Activated CD4-positive, alpha-beta memory T cell treated with anti-CD3 and anti-CD28 coated beads for 36 hours (primary cell): ENCODE data around the gene SCN11A. TPM values are rescaled to one million over a fixed set of nuclear protein-coding genes. Genes with fewer than 3 reads are reported as not detected.

Experiments used
- CTCF ChIA-PET: fragments of 350-600 bp; sonication (Branson Sonifier 250); formaldehyde crosslinking; loops from one replicate; lab custom pipeline; 2021; ENCODE audit warnings: antibody characterized with exemption, inconsistent platforms; lab: Charles Lee
- POLR2A ChIA-PET: fragments of 350-600 bp; sonication (Branson Sonifier 250); formaldehyde crosslinking; loops from one replicate; lab custom pipeline; 2021; ENCODE audit warnings: antibody characterized with exemption; lab: Charles Lee
- DNase-seq: peaks from one replicate; pipeline ENCODE4 v3.0.0-alpha.2; 2020
- H3K27ac Mint-ChIP-seq: one replicate; pipeline ENCODE4 v1.8.0; 2021; ENCODE audit warnings: mixed read lengths
- H3K27me3 Mint-ChIP-seq: one replicate; pipeline ENCODE4 v1.8.0; 2021; ENCODE audit warnings: mixed read lengths
- H3K36me3 Mint-ChIP-seq: one replicate; pipeline ENCODE4 v1.8.0; 2021; ENCODE audit warnings: mixed read lengths
- H3K4me1 Mint-ChIP-seq: one replicate; pipeline ENCODE4 v1.8.0; 2021; ENCODE audit warnings: low read depth, mixed read lengths
- H3K4me3 Mint-ChIP-seq: one replicate; pipeline ENCODE4 v1.8.0; 2021; ENCODE audit warnings: mild to moderate bottlenecking, mixed read lengths
- H3K9me3 Mint-ChIP-seq: one replicate; pipeline ENCODE4 v1.8.0; 2021; ENCODE audit warnings: mixed read lengths
- intact Hi-C: fragments of 100-400 bp; cut with micrococcal nuclease; formaldehyde crosslinking; loops from one replicate; pipeline ENCODE4 v1.15.1; 2023
- total RNA-seq, 2 experiments: library from RNA; stranded (reverse); gene quantifications; one replicate each; pipeline ENCODE4 v1.2.3, GENCODE V29; 2021

The SCN11A gene
- total RNA-seq, 2 experiments from 2014 or later: 0.02 to 0.05 TPM

- ChIA-PET POLR2A (no interaction called here), CTCF (interaction anchor here (0.9 kb wide), 1 partner anchor 197 kb away, joined by 3 read pairs; no protein-coding TSS in a partner anchor)
- Mint-ChIP-seq H3K27me3 (no peaks in the 10 kb centered on the region), H3K4me1 (no peaks in the 10 kb centered on the region), H3K27ac (no peak overlapping the region), H3K9me3 (no peaks in the 10 kb centered on the region), H3K36me3 (peaks cover 38% of the 10 kb centered on the region), H3K4me3 (no peak overlapping the region)
- no peak for DNase-seq
- intact Hi-C loops: no loop called here
Observed at GRCh38 chr3:39090922-39091321, 39.2 kb upstream of the SCN11A start.

GRCh38 chr3:39088889-39089288 is 37.1 kb upstream of the SCN11A start:
- no peaks in the 10 kb centered on the region for H3K9me3 Mint-ChIP-seq
- H3K36me3 Mint-ChIP-seq: peaks cover 31% of the 10 kb centered on the region
- H3K27me3 Mint-ChIP-seq: no peaks in the 10 kb centered on the region
- no peak overlapping the region for H3K27ac Mint-ChIP-seq
- no peaks in the 10 kb centered on the region for H3K4me1 Mint-ChIP-seq
- no peak for DNase-seq
- ChIA-PET POLR2A (no interaction called here), CTCF (interaction anchor here (0.9 to 2.8 kb wide), 5 partner anchors 8 to 567 kb away, joined by 3 to 14 read pairs (median 3); no protein-coding TSS in a partner anchor)
- intact Hi-C loops: no loop called here
- no peak overlapping the region for H3K4me3 Mint-ChIP-seq

- peaks cover 1% of the 10 kb centered on the region for H3K4me1 Mint-ChIP-seq
- DNase-seq: no peak
- H3K4me3 Mint-ChIP-seq: no peak overlapping the region
- peaks cover 31% of the 10 kb centered on the region for H3K36me3 Mint-ChIP-seq
- intact Hi-C loops: no loop called here
- no peaks in the 10 kb centered on the region for H3K27me3 Mint-ChIP-seq
- H3K27ac Mint-ChIP-seq: peak overlapping the region; percentile 1
- ChIA-PET POLR2A (no interaction called here), CTCF (interaction anchor here (0.9 to 2.8 kb wide), 5 partner anchors 8 to 567 kb away, joined by 3 to 14 read pairs (median 3); no protein-coding TSS in a partner anchor)
- no peaks in the 10 kb centered on the region for H3K9me3 Mint-ChIP-seq
Observed at GRCh38 chr3:39088456-39088855, 36.7 kb upstream of the SCN11A start.

- H3K9me3 Mint-ChIP-seq: no peaks in the 10 kb centered on the region
- no peak for DNase-seq
Observed at GRCh38 chr3:39086144-39086543, 34.4 kb upstream of the SCN11A start.

GRCh38 chr3:39082666-39083313 is 31.0 kb upstream of the SCN11A start:
- no peak for DNase-seq
- H3K4me1 Mint-ChIP-seq: peaks cover 20% of the 10 kb centered on the region
- intact Hi-C loops: loop anchor here (2.0 kb wide), 1 partner anchor 18 kb away; no protein-coding TSS in a partner anchor
- H3K36me3 Mint-ChIP-seq: peaks cover 34% of the 10 kb centered on the region
- CTCF ChIA-PET: interaction anchor here (1.0 to 1.1 kb wide), 3 partner anchors 23 to 210 kb away, joined by 3 to 4 read pairs (median 3); no protein-coding TSS in a partner anchor
- no peaks in the 10 kb centered on the region for H3K9me3 Mint-ChIP-seq
- H3K4me3 Mint-ChIP-seq: no peak overlapping the region
- peak overlapping the region; percentile 80 for H3K27ac Mint-ChIP-seq
- POLR2A ChIA-PET: interaction anchor here (0.8 to 0.9 kb wide), 3 partner anchors 10 to 242 kb away, joined by 3 read pairs; no protein-coding TSS in a partner anchor
- no peaks in the 10 kb centered on the region for H3K27me3 Mint-ChIP-seq

More at GRCh38 chr3:39086144-39086543, 34.4 kb upstream of the SCN11A start:
- H3K27me3 Mint-ChIP-seq: no peaks in the 10 kb centered on the region
- H3K4me3 Mint-ChIP-seq: no peak overlapping the region
- H3K27ac Mint-ChIP-seq: no peak overlapping the region
- H3K36me3 Mint-ChIP-seq: peaks cover 40% of the 10 kb centered on the region
- H3K4me1 Mint-ChIP-seq: peaks cover 17% of the 10 kb centered on the region
- POLR2A ChIA-PET: interaction anchor here (1.0 kb wide), 1 partner anchor 21 kb away, joined by 3 read pairs; no protein-coding TSS in a partner anchor
- intact Hi-C loops: no loop called here
- CTCF ChIA-PET: interaction anchor here (1.2 to 1.9 kb wide), 4 partner anchors 86 to 205 kb away, joined by 3 to 6 read pairs (median 5); no protein-coding TSS in a partner anchor

GRCh38 chr3:39080026-39080425 is 28.3 kb upstream of the SCN11A start:
- DNase-seq: no peak
- no peak overlapping the region for H3K27ac Mint-ChIP-seq
- H3K27me3 Mint-ChIP-seq: no peaks in the 10 kb centered on the region
- no peak overlapping the region for H3K4me3 Mint-ChIP-seq
- ChIA-PET POLR2A (no interaction called here), CTCF (interaction anchor here (1.1 to 1.4 kb wide), 5 partner anchors 10 to 211 kb away, joined by 3 to 4 read pairs (median 4); no protein-coding TSS in a partner anchor)
- H3K36me3 Mint-ChIP-seq: peaks cover 38% of the 10 kb centered on the region
- intact Hi-C loops: no loop called here
- no peaks in the 10 kb centered on the region for H3K9me3 Mint-ChIP-seq
- peaks cover 31% of the 10 kb centered on the region for H3K4me1 Mint-ChIP-seq

GRCh38 chr3:39079530-39079929 is 27.8 kb upstream of the SCN11A start:
- no peak for DNase-seq
- Mint-ChIP-seq H3K9me3 (no peaks in the 10 kb centered on the region), H3K27me3 (no peaks in the 10 kb centered on the region), H3K27ac (no peak overlapping the region), H3K36me3 (peaks cover 41% of the 10 kb centered on the region), H3K4me3 (no peak overlapping the region), H3K4me1 (peaks cover 31% of the 10 kb centered on the region)
- intact Hi-C loops: no loop called here
- POLR2A ChIA-PET: no interaction called here
- CTCF ChIA-PET: interaction anchor here (0.6 to 1.4 kb wide), 5 partner anchors 8 to 419 kb away, joined by 3 to 4 read pairs (median 3); no protein-coding TSS in a partner anchor

GRCh38 chr3:39075910-39076309 is 24.2 kb upstream of the SCN11A start:
- Mint-ChIP-seq H3K4me3 (no peak overlapping the region), H3K27me3 (no peaks in the 10 kb centered on the region), H3K27ac (peak overlapping the region; percentile 42), H3K9me3 (no peaks in the 10 kb centered on the region), H3K36me3 (peaks cover 47% of the 10 kb centered on the region), H3K4me1 (peaks cover 14% of the 10 kb centered on the region)
- no peak for DNase-seq
- ChIA-PET POLR2A (no interaction called here), CTCF (no interaction called here)
- intact Hi-C loops: no loop called here

GRCh38 chr3:39068556-39068955 is 16.8 kb upstream of the SCN11A start:
- POLR2A ChIA-PET: no interaction called here
- no peak for DNase-seq
- H3K27me3 Mint-ChIP-seq: no peaks in the 10 kb centered on the region
- intact Hi-C loops: no loop called here
- H3K4me1 Mint-ChIP-seq: peaks cover 12% of the 10 kb centered on the region
- CTCF ChIA-PET: interaction anchor here (0.6 to 1.0 kb wide), 2 partner anchors 163 to 223 kb away, joined by 3 to 4 read pairs; no protein-coding TSS in a partner anchor
- no peak overlapping the region for H3K27ac Mint-ChIP-seq
- no peak overlapping the region for H3K4me3 Mint-ChIP-seq
- H3K9me3 Mint-ChIP-seq: no peaks in the 10 kb centered on the region
- H3K36me3 Mint-ChIP-seq: peaks cover 33% of the 10 kb centered on the region

- ChIA-PET CTCF (interaction anchor here (1.2 to 1.5 kb wide), 2 partner anchors 13 to 16 kb away, joined by 3 to 4 read pairs; no protein-coding TSS in a partner anchor), POLR2A (no interaction called here)
- peaks cover 23% of the 10 kb centered on the region for H3K36me3 Mint-ChIP-seq
- no peak overlapping the region for H3K27ac Mint-ChIP-seq
- H3K9me3 Mint-ChIP-seq: no peaks in the 10 kb centered on the region
- no peaks in the 10 kb centered on the region for H3K27me3 Mint-ChIP-seq
- peaks cover 19% of the 10 kb centered on the region for H3K4me1 Mint-ChIP-seq
- intact Hi-C loops: no loop called here
- H3K4me3 Mint-ChIP-seq: no peak overlapping the region
- no peak for DNase-seq
Observed at GRCh38 chr3:39067286-39067685, 15.5 kb upstream of the SCN11A start.

GRCh38 chr3:39065197-39065596 is 13.5 kb upstream of the SCN11A start:
- peaks cover 2% of the 10 kb centered on the region for H3K9me3 Mint-ChIP-seq
- CTCF ChIA-PET: interaction anchor here (0.8 to 1.5 kb wide), 3 partner anchors 9 to 56 kb away, joined by 3 to 6 read pairs (median 4); no protein-coding TSS in a partner anchor

GRCh38 chr3:39064646-39065045 is 12.9 kb upstream of the SCN11A start:
- Mint-ChIP-seq H3K27ac (no peak overlapping the region), H3K27me3 (no peaks in the 10 kb centered on the region), H3K4me3 (no peak overlapping the region), H3K9me3 (peaks cover 2% of the 10 kb centered on the region), H3K4me1 (peaks cover 26% of the 10 kb centered on the region), H3K36me3 (peaks cover 18% of the 10 kb centered on the region)
- intact Hi-C loops: loop anchor here (2.0 kb wide), 1 partner anchor 18 kb away; no protein-coding TSS in a partner anchor
- DNase-seq: no peak
- POLR2A ChIA-PET: interaction anchor here (1.0 kb wide), 1 partner anchor 22 kb away, joined by 3 read pairs; no protein-coding TSS in a partner anchor
- CTCF ChIA-PET: interaction anchor here (0.8 to 1.5 kb wide), 2 partner anchors 8 to 56 kb away, joined by 4 to 6 read pairs; no protein-coding TSS in a partner anchor

More at GRCh38 chr3:39065197-39065596, 13.5 kb upstream of the SCN11A start:
- intact Hi-C loops: loop anchor here (2.0 kb wide), 1 partner anchor 18 kb away; no protein-coding TSS in a partner anchor
- peak overlapping the region; percentile 25 for H3K27ac Mint-ChIP-seq
- H3K4me1 Mint-ChIP-seq: peaks cover 27% of the 10 kb centered on the region
- POLR2A ChIA-PET: interaction anchor here (1.0 kb wide), 1 partner anchor 22 kb away, joined by 3 read pairs; no protein-coding TSS in a partner anchor
- H3K4me3 Mint-ChIP-seq: no peak overlapping the region
- H3K36me3 Mint-ChIP-seq: peaks cover 21% of the 10 kb centered on the region
- peak; percentile 55 for DNase-seq
- H3K27me3 Mint-ChIP-seq: no peaks in the 10 kb centered on the region
